Stimulated activated effector memory CD8-positive, alpha-beta T cell treated with anti-CD3 and anti-CD28 coated beads, Interleukin-12 subunit alpha, Interleukin-12 subunit beta, amount 100 ng/mL, for 72 hours (primary cell): ENCODE results near the gene SPATS2L.

ENCODE experiments used
- ATAC-seq: fragments of 150-1000 bp; cut with Tn5 transposase; 2 replicates; pipeline ENCODE4 v1.10.0; 2021
- DNase-seq, 2 donors: peaks; one replicate each; pipeline ENCODE4 v3.0.0; 2021 to 2022; ENCODE audit warnings: low spot score in 2 of 2
- H3K27ac Mint-ChIP-seq: one replicate; pipeline ENCODE4 v1.8.0; 2022; ENCODE audit warnings: mild to moderate bottlenecking, mixed read lengths
- H3K36me3 Mint-ChIP-seq: one replicate; pipeline ENCODE4 v1.8.0; 2022; ENCODE audit warnings: mild to moderate bottlenecking, mixed read lengths
- H3K4me1 Mint-ChIP-seq: one replicate; pipeline ENCODE4 v1.8.0; 2022; ENCODE audit warnings: mixed read lengths
- H3K4me3 Mint-ChIP-seq: one replicate; pipeline ENCODE4 v1.8.0; 2022; ENCODE audit warnings: mild to moderate bottlenecking, mixed read lengths
- H3K9me3 Mint-ChIP-seq: one replicate; pipeline ENCODE4 v1.8.0; 2022; ENCODE audit warnings: mixed read lengths

The SPATS2L gene

DNA sequence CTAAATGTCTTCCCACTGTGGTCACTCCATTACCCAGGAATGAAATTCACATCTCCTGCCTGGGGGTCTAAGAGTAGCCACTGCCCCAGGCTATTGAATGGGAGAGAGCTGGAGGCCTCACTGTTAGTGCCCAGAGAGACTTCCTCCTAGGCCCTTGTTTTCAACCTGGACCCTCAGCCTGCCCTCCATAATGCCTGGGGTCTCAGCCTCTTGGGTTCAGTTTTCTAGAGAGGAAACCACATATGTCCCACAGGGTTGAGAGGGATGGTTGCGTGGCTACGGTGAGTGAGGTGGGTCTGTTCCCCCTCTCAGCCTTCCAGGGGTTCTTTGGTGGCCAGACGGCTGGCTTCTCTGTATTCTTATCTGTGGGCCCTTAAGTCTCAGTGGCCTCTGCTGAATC lies 43.4 kb downstream of the SPATS2L start:
- ATAC-seq (no peak), DNase-seq (no peak)
- H3K4me3 Mint-ChIP-seq = no peak overlapping the region
- H3K9me3 Mint-ChIP-seq = no peaks in the 10 kb centered on the region
- no peak overlapping the region for H3K27ac Mint-ChIP-seq
- H3K4me1 Mint-ChIP-seq = no peaks in the 10 kb centered on the region
- no peaks in the 10 kb centered on the region for H3K36me3 Mint-ChIP-seq

DNA sequence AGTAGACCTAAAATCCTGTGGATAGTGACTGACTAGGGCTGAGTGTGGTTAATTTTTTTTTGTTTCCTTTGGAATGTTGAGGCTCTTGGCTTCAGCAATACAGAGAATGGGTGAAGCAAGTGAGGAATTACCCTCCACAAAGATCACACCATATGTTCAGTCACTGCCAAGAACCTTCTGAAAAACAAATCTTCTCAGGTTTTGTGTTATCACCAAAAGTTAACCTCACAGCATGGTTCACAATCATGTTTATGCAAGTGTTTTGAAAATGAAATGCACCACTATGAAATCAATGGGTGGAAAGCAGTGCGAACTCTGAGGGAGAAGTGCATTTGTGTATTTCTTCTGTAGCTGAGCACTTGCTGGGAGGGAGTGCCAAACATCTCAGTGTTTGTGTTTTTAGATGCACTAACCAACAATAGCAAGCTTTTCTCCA lies 44.4 kb downstream of the SPATS2L start:
- no peak for ATAC-seq
- no peak for DNase-seq
- no peak overlapping the region for H3K4me3 Mint-ChIP-seq

DNA sequence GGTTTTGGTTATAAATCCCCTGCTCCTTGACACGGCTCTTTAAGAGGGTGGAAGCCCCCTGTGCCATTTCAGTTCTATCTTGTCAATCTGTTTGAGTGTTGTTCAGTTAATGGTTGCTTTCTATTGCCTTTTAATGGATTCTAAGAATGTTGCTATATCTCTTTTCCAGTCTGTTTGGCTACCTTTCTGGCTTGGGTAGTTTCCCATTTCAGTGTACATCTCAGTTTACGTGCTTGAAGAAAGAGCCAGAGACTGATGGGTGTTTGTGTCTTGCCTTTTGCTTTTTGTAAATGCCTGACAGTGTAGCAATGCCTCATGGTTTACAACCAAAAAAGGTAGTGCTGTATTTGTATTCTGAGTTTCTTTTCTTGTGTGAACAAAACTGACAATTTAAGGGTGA lies 45.3 kb downstream of the SPATS2L start:
- no peaks in the 10 kb centered on the region for H3K4me1 Mint-ChIP-seq
- no peak overlapping the region for H3K27ac Mint-ChIP-seq
- no peaks in the 10 kb centered on the region for H3K9me3 Mint-ChIP-seq
- ATAC-seq (no peak), DNase-seq (no peak)
- H3K36me3 Mint-ChIP-seq = no peaks in the 10 kb centered on the region
- H3K4me3 Mint-ChIP-seq = no peak overlapping the region

More for the DNA sequence above, 44.4 kb downstream of the SPATS2L start:
- H3K27ac Mint-ChIP-seq = no peak overlapping the region
- H3K9me3 Mint-ChIP-seq = no peaks in the 10 kb centered on the region
- no peaks in the 10 kb centered on the region for H3K4me1 Mint-ChIP-seq
- H3K36me3 Mint-ChIP-seq = no peaks in the 10 kb centered on the region

DNA sequence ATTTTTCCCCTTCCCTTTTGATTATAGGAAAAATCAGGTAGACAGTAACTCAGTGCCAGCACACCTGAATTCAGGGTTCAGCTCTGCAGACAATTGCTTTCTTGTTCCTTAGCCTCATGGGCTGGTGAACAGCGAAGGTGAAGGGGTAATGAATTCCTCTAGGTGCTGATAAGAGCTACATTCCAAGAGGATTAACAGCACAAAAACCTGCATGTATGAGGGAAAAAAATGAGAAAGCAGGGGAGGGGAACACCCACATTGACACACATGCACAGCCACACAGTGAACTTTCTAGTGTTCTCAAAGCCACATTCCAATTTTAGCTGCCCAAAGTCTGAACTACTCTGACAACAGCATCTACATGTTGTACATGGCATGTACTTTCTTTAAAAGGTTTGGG lies 46.1 kb downstream of the SPATS2L start:
- DNase-seq (no peak), ATAC-seq (no peak)
- no peaks in the 10 kb centered on the region for H3K36me3 Mint-ChIP-seq
- H3K27ac Mint-ChIP-seq = no peak overlapping the region
- H3K9me3 Mint-ChIP-seq = no peaks in the 10 kb centered on the region
- H3K4me1 Mint-ChIP-seq = no peaks in the 10 kb centered on the region
- no peak overlapping the region for H3K4me3 Mint-ChIP-seq

DNA sequence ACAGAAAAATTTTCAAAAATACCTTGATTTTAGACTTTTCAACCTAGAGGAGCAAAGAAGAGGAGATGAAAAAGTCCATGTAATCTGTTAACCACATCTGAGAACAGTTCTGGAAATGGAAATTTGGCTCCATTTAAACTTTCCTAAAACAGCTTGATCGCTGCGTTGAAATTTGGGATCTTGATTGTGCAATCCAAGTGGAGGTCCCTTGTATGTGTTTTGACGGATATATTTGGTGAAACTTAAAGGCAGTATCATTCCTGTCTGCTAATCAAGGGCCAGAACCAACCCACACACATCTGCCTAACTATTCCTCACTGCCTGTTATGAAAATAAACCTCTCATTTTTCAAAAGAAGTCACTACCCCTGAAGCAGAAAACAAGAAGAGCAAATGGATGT lies 46.6 kb downstream of the SPATS2L start:
- no peak for ATAC-seq
- H3K4me3 Mint-ChIP-seq = no peak overlapping the region
- H3K36me3 Mint-ChIP-seq = no peaks in the 10 kb centered on the region

DNA sequence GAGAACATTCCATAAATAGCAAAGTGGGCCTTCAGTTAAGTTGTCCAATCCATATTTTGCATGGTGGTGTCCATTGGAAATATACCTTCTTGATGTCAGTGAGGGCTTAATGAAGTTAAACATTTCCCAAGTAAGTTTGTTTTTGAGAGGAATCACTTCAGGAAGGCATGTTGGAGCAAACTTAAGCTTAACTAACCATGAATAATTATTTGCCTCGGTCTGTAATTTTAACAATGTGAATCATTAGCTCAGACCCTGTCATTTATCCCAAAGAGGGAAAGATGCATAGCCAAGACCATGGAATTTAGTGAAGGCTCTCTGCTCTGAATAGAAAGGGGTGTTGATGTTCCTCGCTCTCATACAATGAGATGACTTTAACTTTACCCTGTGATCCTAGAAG lies 47.4 kb downstream of the SPATS2L start:
- no peak overlapping the region for H3K27ac Mint-ChIP-seq
- H3K9me3 Mint-ChIP-seq = no peaks in the 10 kb centered on the region
- H3K36me3 Mint-ChIP-seq = no peaks in the 10 kb centered on the region
- no peak overlapping the region for H3K4me3 Mint-ChIP-seq
- DNase-seq (no peak), ATAC-seq (no peak)
- no peaks in the 10 kb centered on the region for H3K4me1 Mint-ChIP-seq

More for the DNA sequence above, 46.6 kb downstream of the SPATS2L start:
- Mint-ChIP-seq H3K27ac (no peak overlapping the region), H3K4me1 (no peaks in the 10 kb centered on the region), H3K9me3 (no peaks in the 10 kb centered on the region)
- no peak for DNase-seq

DNA sequence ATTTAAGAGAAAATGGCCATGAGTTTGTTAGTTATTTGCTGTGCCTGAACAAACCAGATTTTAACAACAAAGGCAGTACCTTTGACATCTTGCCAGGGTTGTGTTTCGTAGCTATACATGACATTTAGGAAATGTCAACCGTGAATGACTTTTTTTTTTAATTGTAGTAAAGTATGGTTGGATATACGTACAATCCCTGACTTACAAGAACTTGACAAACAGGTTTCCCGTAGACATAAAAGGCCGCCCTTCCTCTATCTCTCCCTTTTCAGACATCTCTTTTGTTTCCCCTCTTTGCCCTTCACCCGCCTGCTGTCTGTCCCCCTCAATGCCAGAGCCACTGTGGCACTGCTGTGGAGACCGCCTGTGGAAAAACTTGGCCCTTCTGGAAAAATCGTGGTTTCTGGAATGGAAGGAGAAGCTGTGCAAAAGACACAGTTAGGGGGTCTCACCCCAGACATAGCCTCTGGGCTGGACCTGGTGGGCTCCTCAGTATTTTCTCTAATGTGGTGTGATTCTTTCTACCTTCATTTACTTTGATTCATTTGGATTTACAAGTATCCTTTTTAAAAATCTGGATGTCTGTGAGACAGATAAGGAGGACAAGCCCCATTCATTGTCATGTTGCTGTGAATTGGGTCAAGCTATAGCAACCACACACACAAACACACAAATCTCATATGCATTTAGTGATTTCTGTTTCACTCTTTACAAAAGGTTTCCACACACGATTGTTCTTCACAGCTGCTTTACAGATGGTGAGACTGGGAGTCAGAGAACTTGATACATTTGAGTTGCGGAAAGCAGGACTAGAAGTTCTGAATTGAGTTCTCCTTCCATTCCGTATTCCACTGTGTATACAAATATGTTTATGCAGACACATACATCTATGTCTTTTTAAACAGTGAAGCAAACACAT lies 48.6 kb downstream of the SPATS2L start:
- Mint-ChIP-seq H3K4me3 (no peak overlapping the region), H3K4me1 (no peaks in the 10 kb centered on the region), H3K27ac (no peak overlapping the region), H3K9me3 (no peaks in the 10 kb centered on the region), H3K36me3 (no peaks in the 10 kb centered on the region)
- DNase-seq = no peak
- no peak for ATAC-seq

DNA sequence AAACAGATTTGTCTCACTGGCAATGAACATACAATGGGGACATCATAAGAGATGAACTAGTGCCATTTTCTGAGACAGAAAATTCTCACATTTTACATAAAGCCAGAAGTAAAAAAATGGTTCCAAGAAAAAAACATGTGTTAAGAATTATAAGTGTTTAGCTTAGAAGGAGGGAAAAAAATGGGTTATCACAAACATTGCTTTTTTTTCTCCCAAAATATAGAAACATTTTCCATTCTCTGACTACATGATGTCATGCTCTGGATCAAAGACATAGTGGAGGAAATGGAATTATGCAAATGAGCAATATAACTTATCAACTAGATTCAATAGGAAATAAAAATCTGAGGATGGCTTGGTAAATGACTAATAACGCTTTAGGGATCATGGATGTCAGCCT lies 49.8 kb downstream of the SPATS2L start:
- H3K4me3 Mint-ChIP-seq = no peak overlapping the region
- no peaks in the 10 kb centered on the region for H3K9me3 Mint-ChIP-seq
- H3K36me3 Mint-ChIP-seq = no peaks in the 10 kb centered on the region
- no peaks in the 10 kb centered on the region for H3K4me1 Mint-ChIP-seq
- ATAC-seq = no peak
- no peak for DNase-seq
- no peak overlapping the region for H3K27ac Mint-ChIP-seq

DNA sequence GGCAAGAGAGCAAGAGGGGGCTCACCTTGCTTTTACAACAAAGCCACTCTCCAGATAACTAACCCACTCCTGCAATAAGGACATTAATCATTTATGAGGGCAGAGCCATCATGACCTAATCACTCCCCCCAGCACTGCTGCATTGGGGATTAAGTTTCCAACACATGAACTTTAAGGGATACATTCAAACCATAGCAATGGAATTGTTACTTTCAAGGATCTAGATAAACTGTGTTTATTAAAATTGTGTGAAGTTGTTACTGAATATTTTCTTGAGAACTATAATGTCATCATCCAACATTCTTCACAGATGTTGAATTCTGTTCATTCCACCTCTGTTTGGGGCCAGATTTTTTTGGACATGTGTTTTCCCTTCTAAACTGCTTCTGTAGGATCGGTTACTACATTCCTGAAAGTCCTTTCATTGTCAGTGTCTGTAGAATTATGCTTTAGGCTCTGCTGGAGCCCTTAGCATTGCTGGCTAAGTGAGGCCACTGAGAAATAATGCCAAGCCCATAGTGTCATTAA lies 50.4 kb downstream of the SPATS2L start:
- Mint-ChIP-seq H3K4me3 (no peak overlapping the region), H3K9me3 (no peaks in the 10 kb centered on the region), H3K27ac (no peak overlapping the region), H3K36me3 (no peaks in the 10 kb centered on the region), H3K4me1 (no peaks in the 10 kb centered on the region)
- DNase-seq (no peak), ATAC-seq (no peak)

DNA sequence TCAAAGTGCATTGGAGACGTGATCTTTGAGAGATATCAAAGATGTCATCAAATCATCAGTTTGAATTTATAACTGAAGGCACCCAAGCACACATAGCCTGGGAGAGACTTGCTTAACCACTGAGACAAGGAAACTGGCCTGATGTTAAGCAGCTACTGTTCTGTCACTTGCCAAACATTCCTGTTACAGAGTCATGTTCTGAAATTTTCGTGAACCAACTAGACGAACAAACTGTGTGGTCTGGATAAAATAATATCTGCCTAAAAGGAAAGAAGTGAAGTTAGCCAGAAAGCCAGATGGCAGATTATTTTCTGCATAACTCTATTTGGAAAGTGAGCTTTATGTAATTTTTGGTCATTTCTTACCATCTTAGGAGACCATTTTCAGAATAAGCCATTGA lies 51.4 kb downstream of the SPATS2L start:
- Mint-ChIP-seq H3K36me3 (no peaks in the 10 kb centered on the region), H3K9me3 (no peaks in the 10 kb centered on the region), H3K4me1 (no peaks in the 10 kb centered on the region), H3K27ac (no peak overlapping the region), H3K4me3 (no peak overlapping the region)
- no peak for DNase-seq
- ATAC-seq = no peak

DNA sequence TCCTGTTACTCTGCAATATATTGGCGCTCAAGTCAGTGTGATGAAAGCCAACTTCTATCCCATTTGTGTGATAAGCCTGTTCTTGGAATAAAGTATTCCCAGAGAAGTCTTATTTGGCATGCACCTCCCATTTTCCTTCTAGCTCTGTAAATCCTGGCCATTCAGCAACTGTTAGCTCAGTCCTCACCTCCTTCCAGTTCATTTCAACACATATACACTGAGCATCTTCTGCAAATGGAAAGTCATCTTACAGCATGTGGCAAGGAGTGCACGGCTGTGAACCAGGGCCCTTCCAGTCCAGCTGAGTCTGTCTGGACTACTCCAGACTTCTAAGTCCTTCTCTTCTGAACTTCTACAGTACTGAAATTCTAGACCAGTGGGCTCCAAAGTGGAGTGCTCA lies 53.1 kb downstream of the SPATS2L start:
- ATAC-seq = no peak
- Mint-ChIP-seq H3K9me3 (no peaks in the 10 kb centered on the region), H3K4me3 (no peak overlapping the region), H3K36me3 (no peaks in the 10 kb centered on the region), H3K27ac (no peak overlapping the region), H3K4me1 (no peaks in the 10 kb centered on the region)
- no peak for DNase-seq

DNA sequence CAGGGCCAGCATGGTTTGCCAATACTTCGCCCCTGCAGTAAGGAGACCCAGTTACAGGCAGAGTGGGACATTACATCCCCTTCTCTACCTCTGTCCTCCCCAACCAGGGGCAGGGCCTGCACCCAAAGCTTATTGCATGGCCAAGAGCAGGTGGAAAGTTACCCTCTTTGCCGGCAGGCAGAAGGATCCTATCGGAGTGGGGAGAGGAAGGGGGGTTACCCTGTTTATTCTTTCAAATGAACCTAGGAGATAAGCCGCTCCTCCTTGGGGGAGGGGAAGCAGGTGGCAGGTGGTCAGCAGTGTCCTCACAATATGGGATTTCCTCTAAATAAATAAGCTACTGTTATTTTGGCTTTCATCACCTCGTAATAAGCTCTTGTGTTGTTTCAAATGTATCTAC lies 53.9 kb downstream of the SPATS2L start:
- Mint-ChIP-seq H3K9me3 (no peaks in the 10 kb centered on the region), H3K4me1 (no peaks in the 10 kb centered on the region), H3K27ac (no peak overlapping the region), H3K4me3 (no peak overlapping the region), H3K36me3 (no peaks in the 10 kb centered on the region)
- no peak for DNase-seq
- ATAC-seq = no peak

DNA sequence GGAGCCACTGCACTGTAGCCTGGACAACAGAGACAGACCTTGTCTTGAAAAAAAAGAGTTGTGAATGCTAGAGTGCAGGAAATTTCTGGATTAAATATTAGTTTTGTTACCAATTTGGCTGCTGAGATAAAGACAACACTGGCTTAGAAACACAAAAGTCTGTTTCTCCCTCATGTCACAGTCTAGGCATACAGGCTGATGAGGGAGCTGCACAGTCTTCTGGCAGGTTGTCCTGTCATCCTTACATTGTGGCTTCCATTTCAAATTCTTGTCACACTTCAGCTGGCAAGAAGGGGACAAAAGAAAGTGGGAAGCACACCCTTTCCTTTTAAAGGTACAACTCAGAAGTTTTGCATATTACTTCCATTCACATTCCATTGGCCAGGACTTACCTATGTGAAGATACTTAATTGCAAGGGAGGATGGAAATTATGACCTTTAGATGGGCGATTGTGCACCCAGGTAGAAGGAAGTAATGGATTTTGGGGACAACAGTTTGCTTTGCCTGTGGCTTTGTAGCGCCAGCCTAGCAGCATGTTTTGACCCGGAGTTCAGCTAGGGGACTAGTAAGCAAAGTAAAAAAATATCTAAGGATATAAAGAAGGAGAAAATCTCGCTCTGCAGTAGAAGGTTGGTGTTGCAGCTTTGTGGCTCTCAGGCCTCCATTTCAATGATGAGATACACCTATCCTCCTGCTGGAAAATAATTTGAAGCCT lies 55.9 kb downstream of the SPATS2L start:
- H3K4me3 Mint-ChIP-seq = no peak overlapping the region
- no peak for ATAC-seq
- no peak for DNase-seq
- no peaks in the 10 kb centered on the region for H3K36me3 Mint-ChIP-seq
- no peaks in the 10 kb centered on the region for H3K9me3 Mint-ChIP-seq
- H3K4me1 Mint-ChIP-seq = no peaks in the 10 kb centered on the region
- H3K27ac Mint-ChIP-seq = no peak overlapping the region

DNA sequence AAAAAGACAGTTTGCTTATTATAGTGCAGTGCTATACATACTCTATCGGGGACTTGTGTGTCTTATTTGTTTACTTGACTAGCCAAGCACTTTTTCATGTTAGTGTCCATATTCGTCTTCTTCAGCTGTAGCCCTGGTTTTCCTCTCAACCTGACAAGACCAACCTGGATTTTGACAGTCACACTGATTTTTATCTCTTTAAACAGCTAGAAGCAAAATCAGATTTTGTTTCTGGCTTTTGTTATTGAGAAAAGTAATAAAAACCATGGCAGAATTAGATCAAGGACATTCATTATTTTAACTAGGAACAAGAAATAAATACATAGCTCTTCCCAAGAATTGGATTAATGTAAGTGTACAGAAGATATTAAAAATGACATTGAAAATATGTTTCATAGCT lies 56.8 kb downstream of the SPATS2L start:
- Mint-ChIP-seq H3K27ac (no peak overlapping the region), H3K9me3 (no peaks in the 10 kb centered on the region), H3K4me1 (no peaks in the 10 kb centered on the region), H3K36me3 (no peaks in the 10 kb centered on the region), H3K4me3 (no peak overlapping the region)
- DNase-seq (no peak), ATAC-seq (no peak)

DNA sequence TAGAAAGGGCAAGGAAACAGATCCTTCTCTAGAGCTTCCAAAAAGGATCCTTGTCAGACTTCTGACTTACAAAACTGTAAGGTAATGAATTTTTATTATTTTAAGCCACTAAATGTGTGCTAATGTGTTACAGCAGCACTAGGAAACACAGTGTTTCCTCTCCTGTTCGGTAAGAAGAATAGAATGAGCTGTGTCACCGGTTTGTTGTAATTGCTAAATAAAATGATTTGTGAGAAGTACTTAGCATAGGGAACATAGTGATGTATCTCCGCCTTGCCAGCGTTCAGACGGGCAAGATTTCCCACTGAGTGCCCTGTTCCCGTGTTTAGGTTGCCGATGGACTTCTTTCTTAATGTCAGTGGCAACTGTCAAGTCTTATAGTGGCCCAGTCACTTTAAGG lies 57.6 kb downstream of the SPATS2L start:
- DNase-seq = no peak
- H3K27ac Mint-ChIP-seq = no peak overlapping the region

DNA sequence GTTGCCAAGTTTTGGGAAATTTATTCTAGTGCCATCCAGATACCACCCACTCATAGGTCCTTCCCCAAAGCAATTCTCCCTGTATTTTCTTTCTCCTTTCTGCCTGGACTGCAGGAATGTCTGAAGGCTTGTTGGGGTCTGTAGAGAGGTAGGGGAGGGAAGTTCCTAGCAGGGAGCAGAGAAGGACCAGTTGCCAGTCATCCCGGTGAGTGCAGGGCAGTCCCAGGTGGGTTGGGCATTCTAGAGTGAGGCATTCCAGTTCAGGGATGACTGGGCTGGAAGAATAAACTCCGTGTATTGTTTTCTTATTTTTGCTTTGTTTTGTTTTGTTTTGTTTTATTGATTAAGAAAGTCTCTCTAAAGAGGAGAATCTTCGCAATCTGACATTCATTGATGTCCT lies 58.1 kb downstream of the SPATS2L start:
- no peaks in the 10 kb centered on the region for H3K9me3 Mint-ChIP-seq
- ATAC-seq (no peak), DNase-seq (no peak)
- H3K4me3 Mint-ChIP-seq = no peak overlapping the region
- no peak overlapping the region for H3K27ac Mint-ChIP-seq
- no peaks in the 10 kb centered on the region for H3K36me3 Mint-ChIP-seq
- no peaks in the 10 kb centered on the region for H3K4me1 Mint-ChIP-seq

More for the DNA sequence above, 57.6 kb downstream of the SPATS2L start:
- Mint-ChIP-seq H3K4me1 (no peaks in the 10 kb centered on the region), H3K36me3 (no peaks in the 10 kb centered on the region), H3K4me3 (no peak overlapping the region), H3K9me3 (no peaks in the 10 kb centered on the region)
- ATAC-seq = no peak
